HepG2 (cell line): ENCODE data around the gene NUP133. TPM values are rescaled to one million over a fixed set of nuclear protein-coding genes. Genes with fewer than 3 reads are reported as not detected.

Experiments
- ATAC-seq: fragments of 200-7000 bp; cut with Tn5 transposase; 3 replicates; pipeline ENCODE4 v1.9.1; 2020; ENCODE audit warnings: mild to moderate bottlenecking, moderate library complexity
- BruUV-seq: library from RNA; stranded (reverse); fragments of 400-500 nt; replicated peaks from 2 replicates; lab custom pipeline; 2021; lab: Mats Ljungman, UMichigan
- CTCF ChIA-PET: fragments of 300-600 bp; formaldehyde crosslinking; extraction: SDS; loops from one replicate; lab custom pipeline; 2021; ENCODE audit warnings: low total read pairs, inconsistent platforms, low intra/inter-chr PET ratio; lab: Yijun Ruan, JAX
- POLR2A ChIA-PET: fragments of 350-600 bp; sonication (Branson Sonifier 250); formaldehyde crosslinking; loops from one replicate; lab custom pipeline; 2020; ENCODE audit warnings: antibody characterized with exemption, inconsistent platforms; lab: Yijun Ruan, JAX
- DNase-seq: peaks from one replicate; pipeline ENCODE4 v3.0.0-alpha.2; 2015; ENCODE audit warnings: low spot score
- FAIRE-seq: peaks from 3 replicates; lab custom pipeline; 2011; peaks lifted over from hg19 to GRCh38; lab: Jason Lieb, UNC
- H2AFZ ChIP-seq: one replicate; pipeline ENCODE4 v1.6.1; 2011; ENCODE audit warnings: low read length, inconsistent platforms
- H3K27ac ChIP-seq: fragments of 300-600 bp; 3 replicates; pipeline ENCODE4 v1.8.0; 2011; ENCODE audit warnings: mixed run types, mild to moderate bottlenecking, mixed read lengths, low read length, inconsistent platforms; ENCODE audit not compliant: insufficient read depth; ENCODE audit errors: extremely low read length
- H3K27me3 ChIP-seq, 2 experiments: fragments of 200-600 bp in 1 of 2; 2 replicates in 1 of 2; 3 replicates in 1 of 2; pipeline versions ENCODE4 v1.6.0 to v1.8.0; 2011; ENCODE audit warnings: low read length in 2 of 2, mild to moderate bottlenecking in 2 of 2, moderate library complexity in 2 of 2, inconsistent platforms in 1 of 2; ENCODE audit not compliant: insufficient read depth in 2 of 2, control insufficient read depth in 1 of 2
- H3K36me3 ChIP-seq, 2 experiments: fragments of 200-600 bp in 1 of 2; replicated peaks in 1 of 2; 2 replicates in 1 of 2; 3 replicates in 1 of 2; pipeline versions ENCODE4 v1.5.1 to v1.8.0; 2011; ENCODE audit warnings: low read length in 2 of 2, inconsistent platforms in 1 of 2; ENCODE audit not compliant: insufficient read depth in 2 of 2, control insufficient read depth in 1 of 2
- H3K4me1 ChIP-seq: 2 replicates; pipeline ENCODE4 v1.5.1; 2012; ENCODE audit warnings: low read length, inconsistent platforms; ENCODE audit not compliant: insufficient read depth
- H3K4me2 ChIP-seq: 2 replicates; pipeline ENCODE4 v1.6.0; 2011; ENCODE audit warnings: low read depth, low read length, inconsistent platforms
- H3K4me3 ChIP-seq, 3 experiments: fragments of 200-600 bp in 1 of 3; sonication (generic), shearing (Covaris generic) in 1 of 3; replicated peaks in 1 of 3; 2 replicates each; pipeline ENCODE4 v1.5.1; 2011 to 2016; ENCODE audit warnings: low read length in 3 of 3, inconsistent platforms in 2 of 3, low read depth in 2 of 3, mild to moderate bottlenecking in 2 of 3, control low read depth in 1 of 3, mixed read lengths in 1 of 3; ENCODE audit not compliant: insufficient read depth in 1 of 3
- H3K79me2 ChIP-seq: one replicate; pipeline ENCODE4 v1.6.1; 2011; ENCODE audit warnings: low read length, inconsistent platforms; ENCODE audit not compliant: insufficient read depth
- H3K9ac ChIP-seq: 2 replicates; pipeline ENCODE4 v1.6.0; 2011; ENCODE audit warnings: mild to moderate bottlenecking, low read depth, low read length, inconsistent platforms; ENCODE audit not compliant: insufficient read depth
- H3K9me3 ChIP-seq: 2 replicates; pipeline ENCODE4 v1.5.1; 2012; ENCODE audit warnings: mild to moderate bottlenecking, low read length
- H4K20me1 ChIP-seq: 2 replicates; pipeline ENCODE4 v1.6.0; 2011; ENCODE audit warnings: inconsistent platforms, mild to moderate bottlenecking, low read length, moderate library complexity; ENCODE audit not compliant: insufficient read depth
- ARHGAP35 ChIP-seq: sonication (generic); formaldehyde crosslinking; IDR thresholded peaks from 2 replicates; pipeline ENCODE4 v1.9.0; 2022; ENCODE audit warnings: mild to moderate bottlenecking, inconsistent platforms, moderate library complexity, missing genetic modification reagents, borderline replicate concordance
- FLYWCH1 ChIP-seq: sonication (generic); formaldehyde crosslinking; IDR thresholded peaks from 2 replicates; pipeline ENCODE4 v1.8.1; 2023; ENCODE audit warnings: mild to moderate bottlenecking, missing genetic modification reagents
- FOSL2 ChIP-seq: sonication (generic); formaldehyde crosslinking; IDR thresholded peaks from 2 replicates; pipeline ENCODE4 v1.4.0; 2020; ENCODE audit warnings: missing genetic modification reagents
- HNRNPH1 ChIP-seq: fragments of 200-400 bp; formaldehyde crosslinking; optimal IDR thresholded peaks from 2 replicates; pipeline ENCODE3; 2017; ENCODE audit warnings: mild to moderate bottlenecking, low read depth, low read length
- HNRNPL ChIP-seq: fragments of 200-400 bp; formaldehyde crosslinking; IDR thresholded peaks from 2 replicates; pipeline ENCODE4 v1.6.1; 2017; ENCODE audit warnings: mild to moderate bottlenecking, low read depth, low read length
- HNRNPLL ChIP-seq: fragments of 200-400 bp; formaldehyde crosslinking; IDR thresholded peaks from 2 replicates; pipeline ENCODE4 v1.6.1; 2017; ENCODE audit warnings: mild to moderate bottlenecking, low read depth, low read length; ENCODE audit not compliant: poor library complexity, severe bottlenecking
- MXI1 ChIP-seq: IDR thresholded peaks from 3 replicates; pipeline ENCODE4 v1.6.1; 2012; ENCODE audit warnings: low read depth, low read length, inconsistent platforms, borderline replicate concordance
- PAWR ChIP-seq: sonication (generic); formaldehyde crosslinking; IDR thresholded peaks from 2 replicates; pipeline ENCODE4 v1.4.0; 2020; ENCODE audit warnings: missing genetic modification reagents, mild to moderate bottlenecking, borderline replicate concordance
- RBM39 ChIP-seq: fragments of 200-400 bp; formaldehyde crosslinking; IDR thresholded peaks from one replicate; pipeline ENCODE4 v1.6.1; 2018; ENCODE audit warnings: antibody characterized with exemption, mild to moderate bottlenecking, low read depth, low read length; ENCODE audit not compliant: poor library complexity, severe bottlenecking
- RFX5 ChIP-seq: IDR thresholded peaks from 2 replicates; pipeline ENCODE4 v1.6.1; 2011; ENCODE audit warnings: low read depth, low read length, improper control_type of control experiment
- RXRB ChIP-seq: IDR thresholded peaks from 2 replicates; pipeline ENCODE4 v1.6.1; 2016; ENCODE audit warnings: borderline replicate concordance, missing genetic modification reagents, missing compliant biosample characterization
- TRIM24 ChIP-seq: sonication (generic); formaldehyde crosslinking; IDR thresholded peaks from 2 replicates; pipeline ENCODE4 v1.8.0; 2022; ENCODE audit warnings: mild to moderate bottlenecking, missing genetic modification reagents
- ZBTB49 ChIP-seq: sonication (generic); formaldehyde crosslinking; IDR thresholded peaks from 2 replicates; pipeline ENCODE4 v1.4.0; 2020; ENCODE audit warnings: missing genetic modification reagents, borderline replicate concordance
- ZFP36 ChIP-seq: fragments of 150-350 bp; IDR thresholded peaks from 2 replicates; pipeline ENCODE4 v1.6.1; 2018; ENCODE audit warnings: borderline replicate concordance, low read length, low read depth; ENCODE audit not compliant: partially characterized antibody
- ZFY ChIP-seq: sonication (generic); formaldehyde crosslinking; IDR thresholded peaks from 2 replicates; pipeline ENCODE4 v1.4.0; 2020; ENCODE audit warnings: missing genetic modification reagents
- ZMYM4 ChIP-seq: sonication (generic); formaldehyde crosslinking; IDR thresholded peaks from 2 replicates; pipeline ENCODE4 v1.8.1; 2023; ENCODE audit warnings: mild to moderate bottlenecking, missing genetic modification reagents
- ZNF234 ChIP-seq: sonication (generic); formaldehyde crosslinking; conservative IDR thresholded peaks from 2 replicates; pipeline ENCODE4 v1.5.1; 2020; ENCODE audit warnings: mild to moderate bottlenecking, missing genetic modification reagents
- ZNF441 ChIP-seq: sonication (generic); formaldehyde crosslinking; IDR thresholded peaks from 2 replicates; pipeline ENCODE4 v1.7.0; 2021; ENCODE audit warnings: missing genetic modification reagents, borderline replicate concordance
- ZNF546 ChIP-seq: sonication (generic); formaldehyde crosslinking; conservative IDR thresholded peaks from 2 replicates; pipeline ENCODE4 v1.8.1; 2023; ENCODE audit warnings: mild to moderate bottlenecking, missing genetic modification reagents
- ZNF557 ChIP-seq: sonication (generic); formaldehyde crosslinking; IDR thresholded peaks from 2 replicates; pipeline ENCODE4 v1.4.0; 2020; ENCODE audit warnings: missing genetic modification reagents
- ZNF569 ChIP-seq: sonication (generic); formaldehyde crosslinking; IDR thresholded peaks from 2 replicates; pipeline ENCODE4 v1.5.0; 2020; ENCODE audit warnings: mild to moderate bottlenecking, missing genetic modification reagents, moderate library complexity, borderline replicate concordance
- WGBS: methylation state at CpG from one replicate; pipeline ENCODE4 v1.1.6; 2017; ENCODE audit warnings: low lambda C conversion rate; 5-methylcytosine and 5-hydroxymethylcytosine counted together
- in situ Hi-C: cut with HindIII; loops from 2 replicates; pipeline ENCODE4 v1.10.0; 2017; ENCODE audit warnings: low pct_unique_long_range_greater_than_20kb; ENCODE audit not compliant: extremely low pct_ligation_motif_present
- intact Hi-C: fragments of 100-400 bp; cut with micrococcal nuclease; formaldehyde crosslinking; loops from one replicate; pipeline ENCODE4 v1.10.0; 2022; ENCODE audit not compliant: unreplicated experiment
- polyA plus RNA-seq, 8 experiments: library from polyadenylated mRNA; depleted of rRNA in 3 of 8; stranded (reverse) in 7 of 8; unstranded in 1 of 8; fragments of >200 nt; fragmentation: Illumina TruSeq in 4 of 8; extraction: Trizol in 4 of 8; gene quantifications; 2 replicates each; pipeline versions ENCODE4 v1.2.1 to v1.2.3, GENCODE V29; 2011 to 2016; ENCODE audit warnings: low read depth in 4 of 8, missing spikeins in 1 of 8, mixed read lengths in 1 of 8; ENCODE audit not compliant: insufficient read depth in 1 of 8
- total RNA-seq, 5 experiments: library from RNA; depleted of rRNA; stranded (reverse); fragments of >200 nt; fragmentation: Illumina TruSeq; extraction: Trizol; gene quantifications; 2 replicates each; pipeline ENCODE4 v1.2.3, GENCODE V29; 2016; ENCODE audit warnings: low read depth in 1 of 5
- TF ChIP-seq, protein P1 (sequence below): sonication (generic); formaldehyde crosslinking; IDR thresholded peaks from 2 replicates; pipeline ENCODE4 v1.4.0; 2020; ENCODE audit warnings: missing genetic modification reagents

The NUP133 gene
- total and polyA plus RNA-seq, 2 of the 13 experiments (the other 11 are each of a cell fraction or from before 2014, with no cell fraction given): 17.7 to 45.6 TPM

GRCh38 chr1:229408458-229409037 lies 99.6 kb downstream of the NUP133 start:
- BruUV-seq: no TSS peak
- Histone ChIP-seq H3K4me2 (peak overlapping the region; percentile 88), H2AFZ (no peak overlapping the region), H3K4me3 (peak overlapping the region in 1 of 3 experiments; percentile 64; a peak in 1 of 6 replicates), H3K79me2 (no peaks in the 10 kb centered on the region), H3K36me3 (no peaks in the 10 kb centered on the region), H3K4me1 (peaks cover 70% of the 10 kb centered on the region), H3K27ac (no peak overlapping the region), H3K9ac (no peak overlapping the region), H3K27me3 (peaks cover 2 to 8% of the 10 kb centered on the region in 2 experiments; a peak in 3 of 5 replicates), H3K9me3 (no peaks in the 10 kb centered on the region), H4K20me1 (no peaks in the 10 kb centered on the region)
- ChIA-PET CTCF (no interaction called here), POLR2A (interaction anchor here (0.5 to 2.0 kb wide), 3 partner anchors 12 to 745 kb away, joined by 3 to 6 read pairs (median 5); partner anchors contain the start of gene CCSAP)
- ATAC-seq (peak; percentile 66), FAIRE-seq (no peak), DNase-seq (peak; percentile 55)
- in situ Hi-C loops (no loop called here), intact Hi-C loops (loop anchor here (5.0 kb wide), 1 partner anchor 66 kb away; the partner anchor contains the start of gene CCSAP)
- 33% methylated on average over 1 of the region's 8 CpGs for WGBS
- TF ChIP-seq HNRNPH1 (no peak), RFX5 (peak; percentile 68), HNRNPLL (no peak), ARHGAP35 (CRISPR knock-in tag) (no peak), ZNF569 (no peak), HNRNPL (no peak), ZNF441 (no peak), PAWR (CRISPR knock-in tag) (no peak), RXRB (CRISPR knock-in tag) (no peak), ZNF234 (CRISPR knock-in tag) (no peak), ZNF557 (CRISPR knock-in tag) (no peak), RBM39 (no peak), ZMYM4 (no peak), TRIM24 (no peak), FLYWCH1 (CRISPR knock-in tag) (no peak), MXI1 (peak; percentile 23; the same call in 1 of the 3 replicates), ZFY (CRISPR knock-in tag) (peak; percentile 53; the same call in 1 of the 2 replicates), ZFP36 (no peak), ZNF546 (no peak), FOSL2 (0 out of 2 replicates have a peak, but pooled peaks have one; percentile 22), ZBTB49 (CRISPR knock-in tag) (no peak)
- TF ChIP-seq, protein P1, sequence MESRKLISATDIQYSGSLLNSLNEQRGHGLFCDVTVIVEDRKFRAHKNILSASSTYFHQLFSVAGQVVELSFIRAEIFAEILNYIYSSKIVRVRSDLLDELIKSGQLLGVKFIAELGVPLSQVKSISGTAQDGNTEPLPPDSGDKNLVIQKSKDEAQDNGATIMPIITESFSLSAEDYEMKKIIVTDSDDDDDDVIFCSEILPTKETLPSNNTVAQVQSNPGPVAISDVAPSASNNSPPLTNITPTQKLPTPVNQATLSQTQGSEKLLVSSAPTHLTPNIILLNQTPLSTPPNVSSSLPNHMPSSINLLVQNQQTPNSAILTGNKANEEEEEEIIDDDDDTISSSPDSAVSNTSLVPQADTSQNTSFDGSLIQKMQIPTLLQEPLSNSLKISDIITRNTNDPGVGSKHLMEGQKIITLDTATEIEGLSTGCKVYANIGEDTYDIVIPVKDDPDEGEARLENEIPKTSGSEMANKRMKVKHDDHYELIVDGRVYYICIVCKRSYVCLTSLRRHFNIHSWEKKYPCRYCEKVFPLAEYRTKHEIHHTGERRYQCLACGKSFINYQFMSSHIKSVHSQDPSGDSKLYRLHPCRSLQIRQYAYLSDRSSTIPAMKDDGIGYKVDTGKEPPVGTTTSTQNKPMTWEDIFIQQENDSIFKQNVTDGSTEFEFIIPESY (CRISPR knock-in tag): no peak
